H1 (cell line): ENCODE results near the gene SAP30L. TPM values are rescaled to one million over a fixed set of nuclear protein-coding genes. Genes with fewer than 3 reads are reported as not detected.

Source experiments
- CTCF ChIA-PET: fragments of 300-600 bp; sonication (Branson Sonifier 250); formaldehyde crosslinking; loops from one replicate; lab custom pipeline; 2021; ENCODE audit not compliant: partially characterized antibody; lab: Charles Lee
- POLR2A ChIA-PET: fragments of 300-600 bp; sonication (Branson Sonifier 250); formaldehyde crosslinking; loops from one replicate; lab custom pipeline; 2021; ENCODE audit warnings: inconsistent platforms; ENCODE audit not compliant: partially characterized antibody; lab: Charles Lee
- DNase-seq, 2 experiments: peaks; one replicate each; pipeline versions ENCODE4 v3.0.0 to v3.0.0-alpha.2; 2010 to 2022; ENCODE audit warnings: low spot score in 2 of 2, low read depth in 1 of 2, mixed read lengths in 1 of 2
- FAIRE-seq: peaks from 2 replicates; lab custom pipeline; 2011; peaks lifted over from hg19 to GRCh38; lab: Jason Lieb, UNC
- H2AFZ ChIP-seq: 2 replicates; pipeline ENCODE4 v1.8.1; 2012; ENCODE audit warnings: low read length, inconsistent platforms
- H2AK5ac ChIP-seq: 2 replicates; pipeline ENCODE4 v1.6.1; 2013; ENCODE audit warnings: low read depth, low read length
- H2BK120ac ChIP-seq: replicated peaks from 2 replicates; pipeline ENCODE3; 2013; ENCODE audit warnings: low read depth, low read length, inconsistent platforms
- H2BK12ac ChIP-seq: 2 replicates; pipeline ENCODE4 v1.6.1; 2013; ENCODE audit warnings: low read depth, low read length
- H2BK15ac ChIP-seq: 2 replicates; pipeline ENCODE4 v1.6.1; 2013; ENCODE audit warnings: low read length
- H2BK20ac ChIP-seq: 2 replicates; pipeline ENCODE4 v1.6.1; 2013; ENCODE audit warnings: low read length
- H2BK5ac ChIP-seq: 2 replicates; pipeline ENCODE4 v1.6.1; 2013; ENCODE audit warnings: low read depth, low read length
- H3K14ac ChIP-seq: 2 replicates; pipeline ENCODE4 v1.6.1; 2013; ENCODE audit warnings: inconsistent platforms; ENCODE audit not compliant: insufficient read length
- H3K18ac ChIP-seq: 2 replicates; pipeline ENCODE4 v1.6.1; 2013; ENCODE audit warnings: low read length; ENCODE audit errors: extremely low read depth
- H3K23ac ChIP-seq: 2 replicates; pipeline ENCODE4 v1.6.1; 2013; ENCODE audit warnings: inconsistent platforms; ENCODE audit not compliant: insufficient read length
- H3K23me2 ChIP-seq: 2 replicates; pipeline ENCODE4 v1.6.1; 2013; ENCODE audit warnings: low read depth, low read length
- H3K27ac ChIP-seq: 2 replicates; pipeline ENCODE4 v1.6.1; 2011; ENCODE audit warnings: low read depth, low read length, inconsistent platforms
- H3K27me3 ChIP-seq, 4 experiments: replicated peaks in 1 of 4; 1 replicate in 1 of 4; 2 replicates in 3 of 4; pipeline versions ENCODE4 v1.6.1 to v1.8.1; 2011 to 2013; ENCODE audit warnings: low read length in 3 of 4, mild to moderate bottlenecking in 3 of 4, inconsistent platforms in 2 of 4, mixed read lengths in 2 of 4, moderate library complexity in 1 of 4; ENCODE audit not compliant: control insufficient read depth in 3 of 4, insufficient read depth in 3 of 4; ENCODE audit errors: extremely low read depth in 1 of 4
- H3K36me3 ChIP-seq, 4 experiments: 2 replicates each; pipeline versions ENCODE4 v1.6.1 to v1.8.1; 2011 to 2013; ENCODE audit warnings: mild to moderate bottlenecking in 4 of 4, low read length in 3 of 4, moderate library complexity in 2 of 4, control low read depth in 1 of 4, inconsistent platforms in 1 of 4; ENCODE audit not compliant: insufficient read depth in 4 of 4, control insufficient read depth in 2 of 4
- H3K4ac ChIP-seq: replicated peaks from 2 replicates; pipeline ENCODE3; 2013; ENCODE audit warnings: low read length, low read depth, mixed read lengths, inconsistent platforms; ENCODE audit not compliant: insufficient read length
- H3K4me1 ChIP-seq, 4 experiments: replicated peaks in 1 of 4; 1 replicate in 1 of 4; 2 replicates in 3 of 4; pipeline versions ENCODE4 v1.6.1 to v1.8.1; 2011 to 2013; ENCODE audit warnings: low read length in 3 of 4, inconsistent platforms in 2 of 4, mixed read lengths in 1 of 4; ENCODE audit not compliant: insufficient read depth in 4 of 4, control insufficient read depth in 3 of 4
- H3K4me2 ChIP-seq, 2 experiments: 2 replicates each; pipeline versions ENCODE4 v1.6.1 to v1.8.1; 2011 to 2013; ENCODE audit warnings: low read depth in 2 of 2, low read length in 2 of 2, control low read depth in 1 of 2, inconsistent platforms in 1 of 2, mild to moderate bottlenecking in 1 of 2; ENCODE audit not compliant: insufficient read depth in 1 of 2
- H3K4me3 ChIP-seq, 4 experiments: fragments of 200-600, 300-600 bp in 1 of 4; sonication (generic), shearing (Covaris generic), sonication (Bioruptor Twin) in 1 of 4; 2 replicates each; pipeline versions ENCODE4 v1.5.1 to v1.8.1; 2011 to 2016; ENCODE audit warnings: low read length in 4 of 4, low read depth in 3 of 4, control low read depth in 2 of 4, inconsistent platforms in 2 of 4, mild to moderate bottlenecking in 2 of 4, mixed read lengths in 1 of 4, moderate library complexity in 1 of 4; ENCODE audit not compliant: insufficient read depth in 2 of 4; ENCODE audit errors: extremely low read depth in 1 of 4
- H3K56ac ChIP-seq: replicated peaks from 2 replicates; pipeline ENCODE3; 2013; ENCODE audit warnings: low read depth, mild to moderate bottlenecking, mixed read lengths, low read length, inconsistent platforms; ENCODE audit not compliant: insufficient read length
- H3K79me1 ChIP-seq: 2 replicates; pipeline ENCODE4 v1.6.1; 2013; ENCODE audit warnings: low read depth, low read length, control low read depth
- H3K79me2 ChIP-seq, 2 experiments: 2 replicates each; pipeline versions ENCODE4 v1.6.1 to v1.8.1; 2012 to 2013; ENCODE audit warnings: low read length in 2 of 2, mild to moderate bottlenecking in 2 of 2, inconsistent platforms in 1 of 2; ENCODE audit not compliant: insufficient read depth in 2 of 2, control insufficient read depth in 1 of 2
- H3K9ac ChIP-seq, 4 experiments: replicated peaks in 1 of 4; 1 replicate in 1 of 4; 2 replicates in 3 of 4; pipeline versions ENCODE4 v1.6.1 to v1.8.1; 2011 to 2013; ENCODE audit warnings: low read depth in 3 of 4, low read length in 3 of 4, control low read depth in 2 of 4, mild to moderate bottlenecking in 2 of 4, moderate library complexity in 2 of 4, inconsistent platforms in 1 of 4; ENCODE audit errors: extremely low read depth in 1 of 4
- H3K9me3 ChIP-seq, 2 experiments: 2 replicates each; pipeline versions ENCODE4 v1.6.1 to v1.8.1; 2012 to 2013; ENCODE audit warnings: mild to moderate bottlenecking in 2 of 2, moderate library complexity in 2 of 2, control low read depth in 1 of 2, inconsistent platforms in 1 of 2, low read depth in 1 of 2, low read length in 1 of 2, mixed read lengths in 1 of 2; ENCODE audit not compliant: insufficient read depth in 2 of 2
- H4K20me1 ChIP-seq, 2 experiments: replicated peaks in 1 of 2; 2 replicates each; pipeline versions ENCODE3 to v1.8.1; 2011 to 2013; ENCODE audit warnings: inconsistent platforms in 2 of 2, low read length in 2 of 2, mild to moderate bottlenecking in 1 of 2; ENCODE audit not compliant: insufficient read depth in 2 of 2, control insufficient read depth in 1 of 2
- H4K5ac ChIP-seq: 2 replicates; pipeline ENCODE4 v1.6.1; 2013; ENCODE audit warnings: low read length, low read depth, mixed read lengths, inconsistent platforms; ENCODE audit not compliant: insufficient read length
- H4K8ac ChIP-seq: 2 replicates; pipeline ENCODE4 v1.8.0; 2013; ENCODE audit warnings: mild to moderate bottlenecking, moderate library complexity, low read length, inconsistent platforms; ENCODE audit not compliant: insufficient read depth; ENCODE audit errors: extremely low read depth
- H4K91ac ChIP-seq: replicated peaks from 2 replicates; pipeline ENCODE3; 2013; ENCODE audit warnings: low read length, mixed read lengths, inconsistent platforms; ENCODE audit not compliant: insufficient read length
- BRCA1 ChIP-seq: IDR thresholded peaks from 2 replicates; pipeline ENCODE4 v1.6.1; 2012; ENCODE audit warnings: low read depth, low read length, improper control_type of control experiment
- CHD1 ChIP-seq: IDR thresholded peaks from 2 replicates; pipeline ENCODE4 v1.6.1; 2012; ENCODE audit warnings: low read depth, low read length, improper control_type of control experiment
- CHD2 ChIP-seq: IDR thresholded peaks from 2 replicates; pipeline ENCODE4 v1.6.1; 2012; ENCODE audit warnings: low read length, improper control_type of control experiment
- CTBP2 ChIP-seq: IDR thresholded peaks from 2 replicates; pipeline ENCODE4 v1.7.0; 2011; ENCODE audit warnings: borderline replicate concordance, mild to moderate bottlenecking, moderate library complexity, mixed read lengths, low read length; ENCODE audit not compliant: insufficient read depth, insufficient read length
- EGR1 ChIP-seq: IDR thresholded peaks from 2 replicates; pipeline ENCODE4 v1.6.1; 2011; ENCODE audit warnings: low read depth, low read length, borderline replicate concordance
- FOSL1 ChIP-seq: IDR thresholded peaks from 2 replicates; pipeline ENCODE4 v1.6.1; 2011; ENCODE audit warnings: mild to moderate bottlenecking, low read depth, low read length, moderate library complexity; ENCODE audit not compliant: insufficient read depth
- GABPA ChIP-seq: IDR thresholded peaks from 2 replicates; pipeline ENCODE4 v1.6.1; 2011; ENCODE audit warnings: mild to moderate bottlenecking, low read length, moderate library complexity, borderline replicate concordance; ENCODE audit not compliant: insufficient read depth
- HDAC6 ChIP-seq: IDR thresholded peaks from one replicate; pipeline ENCODE4 v1.7.1; 2012; ENCODE audit warnings: low read depth, mild to moderate bottlenecking, inconsistent platforms, low read length, moderate library complexity
- KDM1A ChIP-seq: fragments of 200-600, 300-600 bp; sonication (generic); IDR thresholded peaks from 2 replicates; pipeline ENCODE4 v1.7.1; 2016; ENCODE audit warnings: mild to moderate bottlenecking, low read length, borderline replicate concordance
- POLR2A ChIP-seq, 2 experiments: IDR thresholded peaks; 1 replicate in 1 of 2; 2 replicates in 1 of 2; pipeline ENCODE4 v1.6.1; 2011; ENCODE audit warnings: low read depth in 2 of 2, low read length in 2 of 2, mild to moderate bottlenecking in 2 of 2; ENCODE audit errors: control extremely low read depth in 1 of 2
- POU5F1 ChIP-seq: IDR thresholded peaks from 2 replicates; pipeline ENCODE4 v1.6.1; 2011; ENCODE audit warnings: low read depth, mild to moderate bottlenecking, low read length, moderate library complexity
- RBBP5 ChIP-seq: IDR thresholded peaks from 2 replicates; pipeline ENCODE4 v1.7.1; 2012; ENCODE audit warnings: low read depth, mild to moderate bottlenecking, inconsistent platforms, low read length, moderate library complexity, borderline replicate concordance
- RFX5 ChIP-seq: IDR thresholded peaks from 2 replicates; pipeline ENCODE4 v1.6.1; 2011; ENCODE audit warnings: low read depth, low read length, improper control_type of control experiment, borderline replicate concordance
- SIX5 ChIP-seq: IDR thresholded peaks from 2 replicates; pipeline ENCODE4 v1.6.1; 2011; ENCODE audit warnings: mild to moderate bottlenecking, low read depth, low read length
- SP4 ChIP-seq: IDR thresholded peaks from 2 replicates; pipeline ENCODE4 v1.6.1; 2012; ENCODE audit warnings: low read length, inconsistent platforms
- TCF12 ChIP-seq: IDR thresholded peaks from 2 replicates; pipeline ENCODE4 v1.6.1; 2011; ENCODE audit warnings: low read depth, mild to moderate bottlenecking, low read length
- WGBS, 2 experiments: shearing (Covaris generic) in 1 of 2; methylation state at CpG; one replicate each; pipeline versions ENCODE4 v1.1.6 to v1.1.7; 2013 to 2015; ENCODE audit warnings: low lambda C conversion rate in 2 of 2, mixed read lengths in 2 of 2, inconsistent platforms in 1 of 2, low coverage in 1 of 2, missing lambda C conversion rate in 1 of 2; ENCODE audit not compliant: insufficient replicate concordance in 2 of 2, insufficient coverage in 1 of 2, insufficient read length in 1 of 2; ENCODE audit errors: extremely low coverage in 1 of 2, missing lambda C conversion rate in 1 of 2; 5-methylcytosine and 5-hydroxymethylcytosine counted together
- polyA plus RNA-seq, 7 experiments: library from polyadenylated mRNA; depleted of rRNA in 3 of 7; stranded (reverse) in 5 of 7; unstranded in 2 of 7; fragments of >200 nt in 5 of 7; fragments of 200-250 nt in 2 of 7; gene quantifications; 1 replicate in 5 of 7; 2 replicates in 1 of 7; 4 replicates in 1 of 7; pipeline versions ENCODE4 v1.2.1 to v1.2.3, GENCODE V29; 2011 to 2013; ENCODE audit warnings: missing spikeins in 2 of 7, mixed read lengths in 2 of 7
- total RNA-seq: library from RNA; stranded (reverse); fragmentation: NEBNext Ultra II Directional; extraction: Animal tissue kit (Norgen Biotek cat#: 25700); gene quantifications from 2 replicates; pipeline ENCODE4 v1.2.1, GENCODE V29; 2021

The SAP30L gene
- total and polyA plus RNA-seq, 2 of the 8 experiments (the other 6 are each of a cell fraction or from before 2014, with no cell fraction given): 12.2 to 31.5 TPM

DNA sequence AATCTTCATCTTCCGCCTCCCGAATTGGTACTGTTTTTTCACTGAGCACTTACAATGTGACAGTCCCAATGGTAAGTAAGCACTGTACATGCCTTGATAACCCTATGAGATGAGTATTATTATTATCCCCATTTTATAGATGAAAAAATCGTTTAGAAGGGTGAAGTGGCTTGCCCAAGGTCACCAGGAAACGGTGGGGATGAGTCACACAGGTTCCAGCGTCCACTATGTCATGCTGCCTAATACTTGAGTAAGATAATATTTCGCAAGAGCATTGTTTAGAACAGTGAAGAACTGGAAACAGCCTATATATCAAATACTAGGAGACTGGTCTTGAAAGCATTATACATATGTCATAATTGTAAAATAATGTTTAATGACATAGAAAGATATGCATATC, 19.4 kb downstream of the SAP30L start:
- FAIRE-seq (no peak), DNase-seq (no peak)
- Histone ChIP-seq H3K4me1 (peaks cover 0 to 4% (median 3%) of the 10 kb centered on the region in 4 experiments; a peak in 4 of 7 replicates), H3K9me3 (no peaks in the 10 kb centered on the region), H3K4me2 (no peak overlapping the region), H3K23ac (no peak overlapping the region), H3K9ac (no peak overlapping the region), H3K14ac (no peak overlapping the region), H3K18ac (no peak overlapping the region), H3K23me2 (no peaks in the 10 kb centered on the region), H3K4ac (no peak overlapping the region), H2BK20ac (no peak overlapping the region), H4K20me1 (no peaks in the 10 kb centered on the region), H2AK5ac (no peak overlapping the region), H4K5ac (no peak overlapping the region), H2BK5ac (no peak overlapping the region), H3K79me1 (no peaks in the 10 kb centered on the region), H3K36me3 (no peaks in the 10 kb centered on the region), H3K27ac (no peak overlapping the region), H4K91ac (no peak overlapping the region), H2BK120ac (no peak overlapping the region), H2BK15ac (no peak overlapping the region), H3K79me2 (no peaks in the 10 kb centered on the region), H4K8ac (no peak overlapping the region), H3K4me3 (no peak overlapping the region), H3K27me3 (peaks cover 14 to 30% (median 25%) of the 10 kb centered on the region in 4 experiments), H3K56ac (no peak overlapping the region), H2AFZ (no peak overlapping the region), H2BK12ac (no peak overlapping the region)
- POLR2A ChIA-PET: no interaction called here
- CTCF ChIA-PET: interaction anchor here (0.8 to 16.1 kb wide), 10 partner anchors 16 to 491 kb away, joined by 3 to 273 read pairs (median 34); no protein-coding TSS in a partner anchor
- 83% methylated on average over 6 of the region's 6 CpGs; no CpG with 5 or more reads in 1 of the 2 experiments for WGBS, 2 experiments
- TF ChIP-seq SP4 (no peak), FOSL1 (no peak), RFX5 (no peak), RBBP5 (no peak), BRCA1 (no peak), SIX5 (no peak), TCF12 (no peak), GABPA (no peak), HDAC6 (no peak), POLR2A (IDR thresholded peaks at IDR 0.05; ENCODE audit: control extremely low read depth in 1 of 2, low read depth in 2 of 2, low read length in 2 of 2) (no peak), CTBP2 (no peak), CHD2 (no peak), EGR1 (no peak), POU5F1 (no peak), KDM1A (no peak), CHD1 (no peak)
